HG02678 (cell line): ENCODE results near the gene MYLK3.
A peak's percentile ranks its signal among the peaks of the same experiment; 100 is the strongest.
"Not testable (repeated sequence)": the region's sequence is repeated elsewhere in the genome, so short reads cannot be mapped to it uniquely, and the experiment has no call there.

Source experiments
- ATAC-seq: cut with Tn5 transposase; IDR thresholded peaks from one replicate; pipeline ENCODE4 v1.9.1; 2021; ENCODE audit warnings: mild to moderate bottlenecking, moderate library complexity; ENCODE audit not compliant: unreplicated experiment

Gene MYLK3

DNA sequence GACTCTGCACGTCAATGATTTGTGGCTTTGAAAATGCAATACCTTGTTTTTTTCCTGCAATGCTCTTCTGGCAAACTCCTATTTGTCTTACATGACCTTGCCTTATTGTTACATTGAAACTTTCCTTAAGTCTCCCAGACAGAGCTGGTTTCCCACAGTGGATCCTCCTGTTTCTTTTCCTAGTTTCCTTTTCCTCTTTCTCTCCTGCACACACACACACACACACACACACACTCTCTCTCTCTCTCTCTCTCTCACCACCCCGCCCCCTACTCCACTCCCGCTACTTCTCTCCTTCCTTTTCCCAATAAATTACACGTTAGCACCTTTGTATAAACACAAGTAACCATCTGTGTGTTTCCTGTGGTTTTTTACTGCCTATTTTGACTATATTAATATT lies 56.4 kb downstream of the MYLK3 start:
- ATAC-seq: no peak

DNA sequence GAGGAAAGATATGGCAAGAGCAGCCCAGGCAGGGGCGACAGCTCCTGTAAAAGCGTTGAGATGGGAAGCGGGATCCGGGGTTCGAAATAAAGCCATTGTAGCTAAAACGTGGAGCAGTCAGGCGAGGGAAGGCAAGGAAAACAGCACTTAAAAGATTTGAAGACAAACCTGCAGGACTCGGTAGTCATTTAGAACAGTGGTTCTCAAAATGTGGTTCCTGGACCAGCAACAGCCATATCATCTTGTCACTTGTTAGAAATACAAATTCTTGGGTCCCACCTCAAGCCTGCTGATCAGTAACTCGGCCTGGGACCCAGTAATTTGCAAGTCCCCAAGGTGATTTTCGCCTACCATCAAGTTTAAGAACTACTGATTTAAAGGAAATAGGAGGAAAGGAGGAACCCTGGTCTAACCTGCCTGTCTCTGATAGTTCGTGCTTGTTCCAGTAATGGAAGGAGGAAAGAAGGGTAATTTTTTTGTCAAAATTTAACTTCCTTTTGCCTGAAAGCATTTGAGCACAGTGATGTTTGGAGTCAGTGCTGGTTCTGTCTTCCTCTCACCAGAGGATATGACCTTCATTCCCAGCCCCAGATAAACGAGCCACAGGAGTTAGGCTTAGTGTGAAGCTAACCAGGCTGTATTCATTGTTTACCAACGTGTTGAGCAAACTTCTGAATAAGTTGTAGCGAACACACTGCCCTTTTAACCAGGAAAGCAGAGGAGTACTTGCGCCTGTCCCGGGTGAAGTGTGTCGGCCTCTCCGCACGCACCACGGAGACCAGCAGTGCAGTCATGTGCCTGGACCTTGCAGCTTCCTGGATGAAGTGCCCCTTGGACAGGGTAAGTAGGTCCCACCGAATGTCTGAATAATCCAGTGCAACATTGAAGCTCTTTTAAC lies 57.6 kb downstream of the MYLK3 start:
- no peak for ATAC-seq

DNA sequence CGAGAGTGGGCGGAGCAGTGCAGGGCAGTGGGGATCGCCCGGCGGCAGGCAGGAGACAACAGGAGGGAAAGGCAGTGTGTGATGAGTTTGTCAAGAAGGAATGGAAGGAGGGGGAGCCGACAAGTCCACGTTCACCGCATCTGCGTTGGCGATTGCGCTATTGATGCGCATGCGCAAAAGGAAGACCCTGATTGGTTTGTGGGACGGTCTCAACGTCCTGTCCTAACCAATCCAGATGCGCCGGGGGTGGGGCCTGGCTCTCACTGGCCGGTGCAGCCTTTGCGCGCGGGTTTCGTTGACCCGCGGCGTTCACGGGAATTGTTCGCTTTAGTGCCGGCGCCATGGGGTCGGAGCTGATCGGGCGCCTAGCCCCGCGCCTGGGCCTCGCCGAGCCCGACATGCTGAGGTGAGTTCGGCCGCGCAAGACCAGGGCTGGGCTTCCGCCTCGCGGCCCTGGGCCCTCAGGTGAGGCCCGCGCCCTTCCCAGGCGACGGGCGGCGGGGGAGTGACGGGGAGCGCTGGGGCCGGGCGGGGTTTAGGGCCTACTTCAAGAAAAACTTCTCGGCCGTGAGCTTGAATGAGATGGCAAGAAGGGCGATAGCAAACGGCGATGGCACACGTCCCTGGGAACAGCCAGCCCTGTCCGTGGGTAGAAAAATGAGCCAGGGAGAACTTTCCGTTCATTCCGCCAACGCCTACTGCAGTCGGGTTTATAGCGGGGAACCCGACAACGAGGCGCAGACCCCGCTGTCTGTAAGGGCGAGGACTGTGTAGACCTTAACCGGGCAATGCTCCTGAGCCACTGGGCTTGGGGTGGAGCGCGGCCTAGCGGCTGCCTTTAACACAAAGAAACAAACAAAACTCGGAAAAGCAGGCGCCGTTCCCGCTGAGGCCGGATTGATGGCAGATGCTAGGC lies 58.5 kb downstream of the MYLK3 start, which contains the start of gene ORC6:
Gene ORC6, plus strand, starts transcription at position 295 of the 916 bp plus-strand sequence. Its CDS starts 47 bp downstream, at position 342.
- peak; percentile 74 for ATAC-seq

DNA sequence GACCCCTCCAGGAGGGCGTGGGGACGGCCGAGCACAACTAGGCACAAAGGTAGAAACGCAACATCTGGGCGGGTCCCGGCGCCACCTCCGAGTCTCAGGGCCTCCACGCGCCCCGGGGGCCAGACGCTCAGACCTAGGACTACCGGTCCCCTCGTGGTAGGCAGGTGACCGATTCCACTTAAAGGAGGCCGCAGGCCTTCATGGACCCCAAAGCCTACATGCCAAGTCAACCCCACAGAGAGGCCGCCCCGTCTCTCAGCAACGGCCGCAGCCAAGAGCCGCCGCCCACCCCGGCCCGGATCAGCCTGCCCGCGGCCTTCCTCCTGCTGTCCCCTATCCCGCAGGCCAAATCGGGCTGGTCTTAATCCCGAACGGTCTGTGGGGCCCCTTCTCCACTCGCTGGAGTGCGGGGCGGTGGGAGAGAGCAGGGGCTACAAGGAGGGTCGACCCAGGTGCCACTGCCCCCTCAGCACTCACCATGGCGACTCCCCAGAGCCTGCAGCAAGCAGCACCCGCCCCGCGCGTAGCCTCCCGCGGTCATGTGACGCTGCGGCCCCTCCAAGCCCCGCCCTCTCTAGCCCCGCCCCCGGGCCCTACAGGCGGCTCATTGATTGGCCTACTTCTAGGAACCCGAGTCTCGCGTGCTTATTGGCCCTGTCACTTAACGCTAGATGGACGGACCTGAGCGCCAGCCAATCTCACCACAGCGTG lies 59.3 kb downstream of the MYLK3 start, which contains the start of gene VPS35:
Gene VPS35, minus strand, starts transcription at position 525 of the 711 bp plus-strand sequence. Its CDS starts 45 bp downstream, at position 480.
- peak; percentile 84 for ATAC-seq

GRCh38 chr16:46688101-46688653 lies 60.0 kb downstream of the MYLK3 start:
- ATAC-seq: no peak

DNA sequence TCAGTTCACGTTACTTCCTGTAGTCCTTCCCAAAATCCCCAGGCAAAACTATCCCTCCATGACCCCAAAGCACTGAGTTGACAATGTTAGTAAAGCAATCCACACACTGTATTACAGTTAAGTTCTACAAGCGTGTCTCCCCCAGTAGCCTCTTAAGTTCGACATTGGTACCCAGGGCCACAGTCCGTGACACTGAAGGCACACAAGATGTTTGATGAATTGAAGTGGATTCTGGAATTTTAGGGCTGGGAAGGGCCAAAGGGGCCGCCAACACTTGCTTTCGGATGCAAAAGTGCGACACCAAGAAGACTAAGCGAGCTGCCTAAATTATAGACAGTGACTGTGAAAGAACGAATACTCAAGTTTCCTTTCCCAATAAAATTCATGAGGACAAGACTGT lies 60.7 kb downstream of the MYLK3 start:
- ATAC-seq: no peak

DNA sequence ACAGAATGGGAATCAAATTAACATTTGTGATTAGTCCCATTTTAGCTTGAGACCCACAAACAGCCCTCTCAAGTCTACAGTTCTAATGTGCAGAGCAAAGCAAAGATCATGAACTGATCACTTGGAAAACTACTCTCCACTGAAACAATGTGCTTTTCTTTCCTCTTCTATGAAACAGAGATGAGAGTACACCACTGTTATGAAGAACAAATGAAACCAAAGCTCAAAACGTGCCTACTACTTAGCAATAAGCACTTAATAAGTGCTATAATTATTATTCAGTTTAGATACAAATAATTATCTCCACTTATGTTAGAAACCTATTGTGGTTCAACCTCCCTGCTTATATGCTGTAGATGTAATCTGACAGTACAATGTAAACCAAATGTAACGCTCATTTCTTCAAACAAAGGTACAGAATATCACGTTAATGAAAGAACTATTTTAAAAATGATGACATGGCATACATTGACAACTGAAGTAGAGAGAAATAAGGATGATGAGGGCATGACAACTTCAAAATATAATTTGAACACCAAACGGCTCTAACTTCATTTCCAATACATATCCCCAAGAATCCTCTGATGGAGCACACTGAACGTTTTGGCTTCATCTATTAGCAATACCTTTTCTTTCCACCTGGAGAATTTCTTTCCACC lies 61.2 kb downstream of the MYLK3 start:
- no peak for ATAC-seq

DNA sequence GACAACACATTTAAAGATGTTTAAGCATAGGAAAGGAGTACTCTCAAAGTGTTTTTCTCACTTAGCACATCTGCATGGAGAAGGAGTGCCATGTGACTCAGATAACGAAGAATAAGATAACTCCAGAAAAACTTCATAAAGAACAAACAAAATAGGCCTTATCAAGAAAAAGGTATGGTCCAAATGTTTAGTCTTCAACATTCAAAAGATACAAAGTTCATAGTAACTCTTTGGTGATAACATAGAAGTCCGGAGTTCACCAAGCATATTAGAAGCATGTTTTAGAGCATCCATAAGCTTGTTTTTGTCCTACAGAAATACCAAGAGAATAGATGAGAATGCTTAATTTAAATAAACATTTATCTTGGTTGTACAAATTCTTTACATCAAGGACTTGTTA lies 66.3 kb downstream of the MYLK3 start:
- not testable (repeated sequence) for ATAC-seq

DNA sequence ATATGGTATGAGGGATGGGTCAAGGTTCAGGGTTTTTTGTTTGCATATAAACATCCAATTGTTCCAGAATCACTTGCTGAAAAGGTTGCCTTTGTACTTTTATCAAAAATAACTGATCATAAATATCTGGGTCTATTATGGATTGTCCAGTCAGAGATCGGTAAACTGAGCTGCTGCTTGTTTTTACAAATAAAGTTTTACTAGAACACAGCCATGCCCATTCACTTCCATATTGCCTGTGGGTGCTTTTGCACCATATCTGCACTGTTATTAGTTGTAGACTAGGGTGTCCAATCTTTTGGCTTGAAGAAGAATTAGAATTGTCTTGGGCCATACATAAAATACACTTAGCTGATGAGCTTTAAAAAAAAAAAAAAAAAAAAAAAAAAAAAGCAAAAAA lies 70.2 kb downstream of the MYLK3 start:
- not testable (repeated sequence) for ATAC-seq

- peak; percentile 78 for ATAC-seq
Measured at GRCh38 chr16:46673320-46674013, 74.7 kb downstream of the MYLK3 start.

DNA sequence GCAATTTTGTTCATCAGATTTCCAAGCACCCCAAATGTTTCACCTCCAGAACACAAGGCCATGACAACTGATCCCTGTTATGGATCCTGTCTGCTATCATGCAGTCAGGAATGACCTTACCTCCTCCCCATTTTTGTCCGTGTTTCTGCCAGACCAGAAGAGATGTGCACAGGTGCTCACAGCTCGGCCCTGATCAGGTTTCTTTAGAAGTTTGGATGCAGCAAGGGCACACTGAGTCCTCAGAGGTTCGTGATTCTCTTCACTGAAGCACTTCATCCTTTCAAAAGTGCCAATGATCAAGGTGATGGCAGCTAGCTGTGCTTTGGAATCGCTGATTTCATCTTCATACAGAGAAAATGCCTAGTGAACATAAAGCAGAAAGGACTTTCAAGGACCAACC lies 86.0 kb downstream of the MYLK3 start:
- ATAC-seq: no peak

GRCh38 chr16:46658925-46659324 lies 89.2 kb downstream of the MYLK3 start:
- peak; percentile 91 for ATAC-seq
